Common myeloid progenitor, CD34-positive (primary cell): ENCODE data around the gene LRRC38.
A peak's percentile ranks its signal among the peaks of the same experiment; 100 is the strongest.

Source experiments
- CTCF ChIA-PET: fragments of 350-600 bp; sonication (Branson Sonifier 250); formaldehyde crosslinking; loops from one replicate; lab custom pipeline; 2021; ENCODE audit warnings: antibody characterized with exemption; lab: Charles Lee
- POLR2A ChIA-PET: fragments of 350-600 bp; sonication (Branson Sonifier 250); formaldehyde crosslinking; loops from one replicate; lab custom pipeline; 2021; ENCODE audit warnings: antibody characterized with exemption; lab: Charles Lee
- DNase-seq, 3 donors: peaks; one replicate each; pipeline versions ENCODE4 v3.0.0 to v3.0.0-alpha.2; 2013
- H3K27ac ChIP-seq, 2 experiments: 1 replicate in 1 of 2; 2 replicates in 1 of 2; pipeline ENCODE4 v1.7.0; 2013; ENCODE audit warnings: inconsistent platforms in 2 of 2, low read length in 2 of 2, mild to moderate bottlenecking in 2 of 2, low read depth in 1 of 2, moderate library complexity in 1 of 2; ENCODE audit not compliant: severe bottlenecking in 2 of 2, insufficient read depth in 1 of 2, poor library complexity in 1 of 2
- H3K27me3 ChIP-seq, 5 experiments: replicated peaks in 2 of 5; 1 replicate in 3 of 5; 2 replicates in 2 of 5; pipeline versions ENCODE4 v1.6.1 to v1.7.0; 2013; ENCODE audit warnings: low read length in 4 of 5, mild to moderate bottlenecking in 2 of 5, moderate library complexity in 2 of 5, inconsistent platforms in 1 of 5; ENCODE audit not compliant: insufficient read depth in 5 of 5, control insufficient read depth in 4 of 5
- H3K36me3 ChIP-seq, 4 experiments: 1 replicate in 2 of 4; 2 replicates in 2 of 4; pipeline versions ENCODE4 v1.6.1 to v1.7.0; 2013; ENCODE audit warnings: low read length in 3 of 4, control low read depth in 1 of 4, mild to moderate bottlenecking in 1 of 4; ENCODE audit not compliant: control insufficient read depth in 4 of 4, insufficient read depth in 4 of 4
- H3K4me1 ChIP-seq, 4 experiments: 1 replicate in 3 of 4; 2 replicates in 1 of 4; pipeline versions ENCODE4 v1.6.1 to v1.7.1; 2013; ENCODE audit warnings: low read length in 3 of 4, mild to moderate bottlenecking in 3 of 4, control low read depth in 1 of 4, inconsistent platforms in 1 of 4, moderate library complexity in 1 of 4; ENCODE audit not compliant: control insufficient read depth in 4 of 4, insufficient read depth in 4 of 4; ENCODE audit errors: control extremely low read depth in 1 of 4
- H3K4me3 ChIP-seq, 7 experiments: 1 replicate in 4 of 7; 2 replicates in 3 of 7; pipeline versions ENCODE4 v1.5.1 to v1.7.0; 2013; ENCODE audit warnings: mild to moderate bottlenecking in 7 of 7, low read length in 6 of 7, moderate library complexity in 6 of 7, inconsistent platforms in 2 of 7, low read depth in 2 of 7, control low read depth in 1 of 7; ENCODE audit not compliant: insufficient read depth in 4 of 7, control insufficient read depth in 1 of 7; ENCODE audit errors: extremely low read depth in 1 of 7
- H3K9me3 ChIP-seq, 5 experiments: 1 replicate in 4 of 5; 2 replicates in 1 of 5; pipeline versions ENCODE4 v1.6.1 to v1.7.1; 2013; ENCODE audit warnings: low read length in 4 of 5, mild to moderate bottlenecking in 2 of 5, inconsistent platforms in 1 of 5, low read depth in 1 of 5, moderate library complexity in 1 of 5; ENCODE audit not compliant: control insufficient read depth in 4 of 5, insufficient read depth in 2 of 5; ENCODE audit errors: control extremely low read depth in 1 of 5
- WGBS: methylation state at CpG from one replicate; pipeline ENCODE4 v1.1.5; 2013; ENCODE audit not compliant: insufficient coverage; 5-methylcytosine and 5-hydroxymethylcytosine counted together

LRRC38 gene

DNA sequence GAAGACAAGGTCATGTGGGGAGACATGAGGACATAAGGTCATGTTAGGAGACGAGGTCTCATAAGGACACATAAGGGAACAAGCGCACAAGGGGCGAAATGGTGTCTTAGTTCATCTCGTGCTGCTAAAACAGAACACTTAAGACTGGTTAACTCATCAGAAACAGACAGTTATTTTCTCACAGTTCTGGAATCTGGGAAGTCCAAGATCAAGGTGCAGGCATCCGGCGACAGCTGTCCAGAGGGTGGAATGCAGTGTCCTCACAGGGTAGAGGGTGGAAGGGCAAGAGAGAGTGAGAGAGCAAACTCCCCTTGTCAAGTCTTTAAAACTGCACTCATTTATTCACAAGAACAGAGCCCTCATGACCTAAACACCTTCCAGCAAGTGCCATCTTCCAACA is 35.2 kb upstream of the LRRC38 start:
- CTCF ChIA-PET, result no interaction called here
- Histone ChIP-seq H3K4me1 (no peaks in the 10 kb centered on the region), H3K9me3 (no peaks in the 10 kb centered on the region), H3K36me3 (no peaks in the 10 kb centered on the region), H3K27ac (no peak overlapping the region), H3K4me3 (no peak overlapping the region), H3K27me3 (peaks cover 0 to 16% (median 3%) of the 10 kb centered on the region in 5 experiments)
- POLR2A ChIA-PET, result no interaction called here
- WGBS, result 92% methylated on average over 4 of the region's 6 CpGs
- no peak for DNase-seq

DNA sequence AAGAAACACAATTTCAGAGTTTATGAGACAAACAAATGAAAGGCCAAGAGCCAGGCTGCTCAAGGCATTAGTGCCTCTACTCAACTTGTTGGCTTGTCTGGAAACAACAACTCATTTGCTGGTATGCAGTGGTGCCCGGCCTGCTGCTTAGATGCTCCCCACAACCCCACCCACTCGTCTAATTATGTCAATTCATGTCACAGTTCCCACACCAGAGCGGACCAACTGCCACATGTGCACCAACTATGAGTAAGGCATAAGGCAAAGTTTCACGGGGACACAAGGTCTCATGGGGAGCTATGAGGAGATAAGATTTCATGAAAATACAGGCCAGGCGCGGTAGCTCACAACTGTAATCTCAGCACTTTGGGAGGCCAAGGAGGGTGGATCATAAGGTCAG is 34.5 kb upstream of the LRRC38 start:
- ChIA-PET CTCF (no interaction called here), POLR2A (no interaction called here)
- Histone ChIP-seq H3K27ac (no peak overlapping the region), H3K4me3 (no peak overlapping the region), H3K36me3 (no peaks in the 10 kb centered on the region), H3K27me3 (peaks cover 0 to 16% (median 3%) of the 10 kb centered on the region in 5 experiments), H3K9me3 (no peaks in the 10 kb centered on the region), H3K4me1 (no peaks in the 10 kb centered on the region)
- WGBS, result 98% methylated on average over 6 of the region's 6 CpGs
- no peak for DNase-seq

DNA sequence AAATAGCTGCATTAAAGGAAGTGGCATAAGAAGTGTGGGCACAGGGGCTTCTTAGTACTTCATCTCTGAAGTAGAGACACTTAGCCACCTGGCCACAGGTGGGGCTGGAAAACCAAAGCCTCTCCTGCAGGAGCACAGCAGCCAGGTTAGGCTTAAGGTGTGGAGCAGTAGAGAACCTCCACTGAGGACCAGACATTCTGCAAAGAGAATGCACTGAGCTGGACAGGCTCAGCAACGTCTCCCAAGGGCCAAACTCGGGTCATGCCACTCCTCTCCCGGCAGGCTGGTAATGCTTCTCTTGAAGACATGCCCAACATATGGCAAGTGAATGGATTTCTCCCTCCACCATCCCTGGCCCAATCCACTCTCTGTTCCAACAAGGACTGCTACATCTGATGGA is 33.0 kb upstream of the LRRC38 start:
- Histone ChIP-seq H3K4me3 (no peak overlapping the region), H3K27me3 (peaks cover 0 to 16% (median 3%) of the 10 kb centered on the region in 5 experiments), H3K36me3 (no peaks in the 10 kb centered on the region), H3K27ac (no peak overlapping the region), H3K4me1 (no peaks in the 10 kb centered on the region), H3K9me3 (no peaks in the 10 kb centered on the region)
- CTCF ChIA-PET, result no interaction called here
- WGBS, result 88% methylated on average over 3 of the region's 3 CpGs
- no peak for DNase-seq
- POLR2A ChIA-PET, result no interaction called here

DNA sequence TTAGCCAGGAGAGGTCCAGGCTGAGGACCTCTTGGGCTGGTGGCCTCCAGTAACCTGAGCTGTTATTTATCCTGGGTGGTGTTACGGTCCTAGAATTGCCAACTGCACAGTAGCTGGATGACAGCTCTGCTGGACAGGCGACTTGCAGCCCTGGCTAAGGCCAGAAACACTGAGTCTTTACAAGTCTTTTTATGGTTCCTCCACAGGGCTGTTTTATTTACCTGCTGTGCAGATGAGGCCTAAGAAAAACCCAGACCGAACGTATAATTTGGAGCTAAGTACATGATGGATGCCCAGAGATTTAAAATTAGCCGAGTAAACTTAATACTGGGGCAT is 30.4 kb upstream of the LRRC38 start:
- H3K9me3 ChIP-seq, result no peaks in the 10 kb centered on the region
- no peaks in the 10 kb centered on the region for H3K36me3 ChIP-seq
- no peak for DNase-seq
- H3K27me3 ChIP-seq, result peaks cover 0 to 7% (median 0%) of the 10 kb centered on the region in 5 experiments
- POLR2A ChIA-PET, result no interaction called here
- H3K4me3 ChIP-seq, result no peak overlapping the region
- H3K4me1 ChIP-seq, result no peaks in the 10 kb centered on the region
- CTCF ChIA-PET, result interaction anchor here (0.7 to 1.0 kb wide), 4 partner anchors 32 to 826 kb away, joined by 3 to 5 read pairs (median 3); no protein-coding TSS in a partner anchor
- WGBS, result 83% methylated on average over 5 of the region's 5 CpGs
- no peak overlapping the region for H3K27ac ChIP-seq

DNA sequence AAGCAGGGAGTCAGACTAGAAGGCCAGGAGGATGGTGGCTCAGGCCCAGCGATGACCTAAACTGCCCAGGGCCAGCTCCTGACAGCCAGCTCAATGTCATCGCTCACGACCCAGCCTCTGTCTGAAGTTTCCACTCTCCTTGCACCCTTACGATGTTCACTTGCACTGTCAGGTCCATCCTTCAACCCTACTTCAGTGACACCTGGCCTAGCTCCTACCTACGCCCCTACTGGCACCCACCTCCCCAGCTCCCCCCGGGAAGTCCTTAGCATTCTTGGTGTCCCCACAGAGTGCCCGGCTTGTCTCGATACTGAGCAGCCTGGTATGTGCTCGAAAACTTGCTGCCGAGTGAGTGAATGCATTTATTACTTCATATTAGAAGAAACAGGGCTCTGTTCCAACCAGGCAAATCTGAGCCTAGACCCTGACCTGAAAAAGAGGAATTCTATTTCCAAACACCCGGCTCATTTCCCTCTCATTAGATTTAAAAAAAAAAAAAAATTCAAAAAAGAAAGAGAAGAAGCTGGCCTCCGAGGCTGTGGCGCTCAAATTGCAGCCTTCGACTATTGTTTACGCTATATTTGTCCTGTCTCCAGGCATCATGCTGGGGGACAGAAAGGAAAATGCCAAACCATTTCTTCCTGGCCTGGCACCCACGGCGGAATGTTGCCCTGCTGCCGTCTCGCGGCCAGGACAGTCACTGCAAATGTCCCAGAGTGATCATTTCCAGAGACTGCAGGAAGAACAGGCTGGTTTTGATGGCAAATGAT is 29.8 kb upstream of the LRRC38 start:
- H3K27ac ChIP-seq, result no peak overlapping the region
- 61% methylated on average over 16 of the region's 20 CpGs for WGBS
- H3K9me3 ChIP-seq, result no peaks in the 10 kb centered on the region
- POLR2A ChIA-PET, result no interaction called here
- H3K36me3 ChIP-seq, result no peaks in the 10 kb centered on the region
- H3K4me1 ChIP-seq, result no peaks in the 10 kb centered on the region
- H3K4me3 ChIP-seq, result no peak overlapping the region
- CTCF ChIA-PET, result interaction anchor here (0.7 to 1.0 kb wide), 3 partner anchors 31 to 419 kb away, joined by 3 to 5 read pairs (median 3); no protein-coding TSS in a partner anchor
- peaks cover 0 to 3% (median 0%) of the 10 kb centered on the region in 5 experiments for H3K27me3 ChIP-seq
- peak in 2 of 3 donors; percentile 7 to 15 for DNase-seq

DNA sequence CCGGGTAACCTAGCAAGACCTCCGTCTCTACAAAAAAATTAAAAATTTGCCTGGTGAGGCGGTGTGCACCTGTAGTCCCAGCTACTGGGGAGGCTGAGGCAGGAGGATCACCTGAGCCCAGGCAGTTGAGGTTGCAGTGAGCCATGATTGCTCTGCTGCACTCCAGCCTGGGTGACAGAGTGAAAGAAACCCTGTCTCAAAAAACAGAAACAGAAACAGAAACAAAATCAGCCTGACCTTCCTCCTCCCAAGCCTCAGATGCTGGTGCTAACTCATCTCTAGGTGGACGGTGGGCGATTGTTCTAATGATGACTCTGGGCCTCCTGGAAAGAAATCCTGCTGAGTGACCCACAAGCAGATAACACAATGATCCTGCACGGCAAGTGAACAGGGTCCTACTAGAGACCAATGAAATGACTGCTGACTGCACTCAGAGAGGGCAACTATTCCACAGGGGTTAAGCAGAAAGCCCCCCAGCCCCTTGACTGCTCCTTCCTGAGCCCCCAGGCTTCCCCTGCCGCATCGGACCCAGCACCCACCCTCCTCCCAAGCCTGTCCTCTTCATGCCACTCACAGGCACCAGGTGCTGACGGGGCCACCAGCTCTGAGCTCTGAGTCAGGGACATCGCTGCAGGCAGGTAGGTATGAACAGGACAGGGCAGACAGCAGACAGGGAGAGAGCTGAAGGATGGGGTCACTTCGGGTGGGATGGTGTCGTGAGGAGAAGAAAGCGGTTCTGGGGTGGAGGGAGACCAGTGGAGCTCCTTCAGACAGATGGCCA is 27.8 kb upstream of the LRRC38 start:
- DNase-seq, result no peak
- H3K27me3 ChIP-seq, result no peaks in the 10 kb centered on the region
- H3K4me1 ChIP-seq, result no peaks in the 10 kb centered on the region
- no peaks in the 10 kb centered on the region for H3K9me3 ChIP-seq
- no peak overlapping the region for H3K4me3 ChIP-seq
- WGBS, result 92% methylated on average over 9 of the region's 13 CpGs
- H3K36me3 ChIP-seq, result no peaks in the 10 kb centered on the region
- ChIA-PET CTCF (no interaction called here), POLR2A (no interaction called here)
- no peak overlapping the region for H3K27ac ChIP-seq

DNA sequence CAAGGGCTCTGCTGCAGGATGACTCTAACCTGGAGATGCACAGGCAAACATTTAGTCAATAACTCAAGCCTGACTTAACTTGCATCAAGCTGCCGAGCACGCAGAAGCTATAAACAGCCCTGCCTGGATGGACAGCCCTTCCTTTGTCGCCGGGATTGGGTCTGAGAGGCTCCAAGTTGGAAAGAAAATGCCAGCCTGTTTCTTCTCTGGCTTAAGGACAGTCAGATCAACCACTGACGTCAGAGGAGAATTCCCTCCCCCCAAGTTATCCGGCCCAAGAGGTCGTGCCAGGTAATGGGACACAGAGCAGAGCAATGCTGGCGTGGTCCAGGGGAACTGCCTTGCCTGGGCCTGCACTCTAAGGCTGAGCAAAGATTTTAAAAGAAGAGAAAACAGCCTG is 27.1 kb upstream of the LRRC38 start:
- H3K9me3 ChIP-seq, result no peaks in the 10 kb centered on the region
- H3K36me3 ChIP-seq, result no peaks in the 10 kb centered on the region
- no peaks in the 10 kb centered on the region for H3K4me1 ChIP-seq
- no peak overlapping the region for H3K4me3 ChIP-seq
- WGBS, result 97% methylated on average over 8 of the region's 8 CpGs
- ChIA-PET POLR2A (no interaction called here), CTCF (no interaction called here)
- H3K27me3 ChIP-seq, result no peaks in the 10 kb centered on the region
- no peak overlapping the region for H3K27ac ChIP-seq
- no peak for DNase-seq
